ENCODE data around the gene CMC4.

CMC4 gene

DNA sequence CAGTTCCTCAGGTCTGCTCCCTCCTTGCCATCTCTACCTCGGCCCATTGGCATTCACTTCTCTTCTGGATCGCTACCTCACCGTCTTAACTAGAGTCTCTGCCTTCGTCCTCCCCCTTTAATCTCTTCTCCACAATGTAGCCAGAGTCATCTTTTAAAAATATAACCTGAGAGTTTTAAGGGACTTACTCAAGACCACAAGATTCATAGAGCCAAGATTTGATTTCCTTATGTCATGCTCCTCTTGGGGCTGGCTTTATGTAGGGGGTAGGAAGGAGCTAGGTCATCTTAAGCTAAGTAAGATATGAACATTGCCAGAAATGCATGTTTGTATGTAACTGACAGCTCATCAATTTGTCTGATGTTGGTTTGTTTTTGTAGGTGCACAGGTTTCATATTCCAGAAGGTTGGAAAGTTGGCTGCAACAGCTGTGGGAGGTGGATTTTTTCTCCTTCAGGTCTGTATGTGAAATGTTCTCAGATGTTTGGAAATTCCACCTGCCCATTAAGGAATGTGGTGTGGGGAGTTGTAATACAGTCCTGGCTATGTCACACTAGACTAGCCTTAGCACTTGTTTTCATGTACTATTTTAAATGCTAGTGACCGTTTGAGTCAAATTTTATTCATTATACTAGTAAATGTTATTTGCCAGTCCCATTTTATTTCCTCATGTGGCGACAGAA, 24.7 kb downstream of the CMC4 start:
- TF ChIP-seq, protein P1, sequence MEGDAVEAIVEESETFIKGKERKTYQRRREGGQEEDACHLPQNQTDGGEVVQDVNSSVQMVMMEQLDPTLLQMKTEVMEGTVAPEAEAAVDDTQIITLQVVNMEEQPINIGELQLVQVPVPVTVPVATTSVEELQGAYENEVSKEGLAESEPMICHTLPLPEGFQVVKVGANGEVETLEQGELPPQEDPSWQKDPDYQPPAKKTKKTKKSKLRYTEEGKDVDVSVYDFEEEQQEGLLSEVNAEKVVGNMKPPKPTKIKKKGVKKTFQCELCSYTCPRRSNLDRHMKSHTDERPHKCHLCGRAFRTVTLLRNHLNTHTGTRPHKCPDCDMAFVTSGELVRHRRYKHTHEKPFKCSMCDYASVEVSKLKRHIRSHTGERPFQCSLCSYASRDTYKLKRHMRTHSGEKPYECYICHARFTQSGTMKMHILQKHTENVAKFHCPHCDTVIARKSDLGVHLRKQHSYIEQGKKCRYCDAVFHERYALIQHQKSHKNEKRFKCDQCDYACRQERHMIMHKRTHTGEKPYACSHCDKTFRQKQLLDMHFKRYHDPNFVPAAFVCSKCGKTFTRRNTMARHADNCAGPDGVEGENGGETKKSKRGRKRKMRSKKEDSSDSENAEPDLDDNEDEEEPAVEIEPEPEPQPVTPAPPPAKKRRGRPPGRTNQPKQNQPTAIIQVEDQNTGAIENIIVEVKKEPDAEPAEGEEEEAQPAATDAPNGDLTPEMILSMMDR (IDR thresholded peaks at IDR 0.05; ENCODE audit: control insufficient read depth, insufficient read depth, low read depth, low read length, missing control alignments), result no peak

DNA sequence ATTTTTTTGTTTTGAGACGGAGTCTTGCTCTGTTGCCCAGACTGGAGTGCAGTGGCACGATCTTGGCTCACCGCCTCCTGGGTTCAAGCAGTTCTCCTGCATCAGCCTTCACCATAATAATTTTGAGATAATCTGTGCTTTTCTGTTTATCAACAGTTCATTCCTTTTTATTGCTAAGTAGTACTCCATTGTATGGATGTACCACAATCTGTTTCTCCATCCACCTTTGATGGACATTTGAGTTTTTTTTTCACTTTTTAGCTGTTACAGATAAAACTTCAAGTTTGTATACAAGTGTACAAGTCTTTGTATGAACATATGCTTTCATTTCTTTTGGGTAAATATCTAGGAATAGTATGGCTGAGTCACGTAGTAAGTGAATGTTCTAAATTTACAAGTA, 35.2 kb downstream of the CMC4 start:
- no peak for DNase-seq (ENCODE audit: low read depth)
- no peak overlapping the region for H3K4me3 ChIP-seq (ENCODE audit: control insufficient read depth, low read depth, low read length)
- TF ChIP-seq, protein P1 (IDR thresholded peaks at IDR 0.05; ENCODE audit: control insufficient read depth, insufficient read depth, low read depth, low read length, missing control alignments), result no peak

More for the DNA sequence above, 24.7 kb downstream of the CMC4 start:
- DNase-seq (ENCODE audit: low read depth), result no peak
- H3K4me3 ChIP-seq (ENCODE audit: control insufficient read depth, low read depth, low read length), result no peak overlapping the region

DNA sequence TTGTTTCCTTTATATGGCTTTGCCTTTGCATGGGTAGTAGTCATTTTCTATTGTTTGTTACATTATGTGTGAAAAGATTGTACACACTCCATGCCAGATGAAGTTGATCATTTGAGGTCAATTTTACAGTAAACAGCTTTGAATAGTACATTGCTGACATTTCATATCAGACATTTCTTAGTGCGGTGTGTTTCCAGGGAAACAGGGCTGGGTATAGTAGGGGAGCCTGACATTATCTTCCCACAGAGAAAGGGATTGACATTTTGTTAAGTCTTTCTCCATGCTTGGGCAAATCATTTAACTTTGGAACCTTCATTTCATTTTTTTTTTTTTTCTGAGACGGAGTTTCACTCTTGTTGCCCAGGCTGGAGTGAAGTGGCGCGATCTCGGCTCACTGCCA, 39.3 kb downstream of the CMC4 start:
- no peak for DNase-seq (ENCODE audit: low read depth)
- TF ChIP-seq, protein P1 (IDR thresholded peaks at IDR 0.05; ENCODE audit: control insufficient read depth, insufficient read depth, low read depth, low read length, missing control alignments), result no peak
- H3K4me3 ChIP-seq (ENCODE audit: control insufficient read depth, low read depth, low read length), result no peak overlapping the region

DNA sequence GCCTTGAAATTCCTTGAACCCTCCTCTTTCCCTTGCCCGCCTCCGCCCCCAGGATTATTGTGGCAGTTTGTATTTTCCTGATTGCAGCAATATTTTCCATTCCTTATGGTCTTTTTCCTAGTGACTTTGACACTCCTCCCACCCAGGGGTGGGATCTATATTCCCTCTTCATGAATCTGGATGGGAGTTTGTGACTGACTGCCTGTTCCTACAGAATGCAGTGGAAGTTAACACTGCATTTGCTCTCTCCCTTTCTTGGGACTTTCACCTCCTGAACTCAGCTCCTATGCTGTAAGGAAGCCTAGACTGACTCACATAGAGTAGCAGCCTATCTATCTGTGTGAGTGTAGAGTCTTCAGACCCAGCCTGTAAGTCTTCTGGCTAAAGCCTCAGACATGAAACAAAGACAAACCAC, 42.1 kb downstream of the CMC4 start:
- no peak for DNase-seq (ENCODE audit: low read depth)
- H3K4me3 ChIP-seq (ENCODE audit: control insufficient read depth, low read depth, low read length), result no peak overlapping the region

DNA sequence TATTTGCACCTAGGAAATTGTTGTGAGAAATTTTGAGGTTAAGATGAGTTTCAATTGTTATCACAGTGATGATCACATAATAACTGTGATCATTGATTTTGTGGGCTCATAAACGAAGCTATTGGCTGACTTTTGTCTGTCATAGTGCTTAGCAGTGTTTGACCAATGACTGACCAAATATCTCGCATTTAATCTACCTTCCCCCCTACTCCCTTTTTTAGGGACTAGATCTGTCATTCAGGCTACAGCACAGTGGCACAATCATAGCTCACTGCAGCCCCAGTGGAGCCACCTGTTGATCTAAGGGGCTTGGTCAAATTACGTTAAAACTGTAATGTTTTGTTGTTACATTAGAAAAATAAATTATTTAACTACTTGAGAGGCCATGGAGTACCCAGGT, 42.8 kb downstream of the CMC4 start:
- DNase-seq (ENCODE audit: low read depth), result no peak
- no peak overlapping the region for H3K4me3 ChIP-seq (ENCODE audit: control insufficient read depth, low read depth, low read length)
- TF ChIP-seq, protein P1 (IDR thresholded peaks at IDR 0.05; ENCODE audit: control insufficient read depth, insufficient read depth, low read depth, low read length, missing control alignments), result no peak

More for the DNA sequence above, 42.1 kb downstream of the CMC4 start:
- TF ChIP-seq, protein P1 (IDR thresholded peaks at IDR 0.05; ENCODE audit: control insufficient read depth, insufficient read depth, low read depth, low read length, missing control alignments), result no peak

DNA sequence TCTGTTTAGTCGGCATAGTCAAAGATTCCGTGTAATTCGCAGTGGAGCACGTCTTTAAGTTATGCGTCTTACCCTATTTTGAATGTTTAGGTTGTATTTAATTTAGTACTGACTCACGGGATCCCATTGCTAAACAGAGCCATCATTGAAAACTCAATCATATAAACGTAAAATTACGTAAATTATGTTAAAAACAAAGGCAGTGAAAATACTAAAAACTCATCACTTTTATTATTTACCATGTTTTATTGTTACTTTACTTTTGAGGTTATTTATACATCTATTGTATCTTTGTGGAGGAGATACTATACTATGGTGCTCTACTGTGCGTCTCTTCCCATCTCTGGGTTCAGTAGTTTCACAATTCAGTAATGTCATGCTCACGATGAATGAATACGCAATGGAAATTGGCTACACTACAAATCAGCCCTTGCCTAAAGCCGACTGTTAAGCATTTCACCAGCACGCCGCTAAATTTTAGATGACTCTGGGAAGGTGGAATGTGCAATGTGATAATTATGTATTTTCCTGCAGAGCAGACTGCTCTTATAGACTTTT, 43.3 kb downstream of the CMC4 start:
- DNase-seq (ENCODE audit: low read depth), result peak; percentile 61
- H3K4me3 ChIP-seq (ENCODE audit: control insufficient read depth, low read depth, low read length), result peak overlapping the region; percentile 63
- TF ChIP-seq, protein P1 (IDR thresholded peaks at IDR 0.05; ENCODE audit: control insufficient read depth, insufficient read depth, low read depth, low read length, missing control alignments), result no peak

All from AG09309 (cell line).